ENCODE results near the gene SLC11A1. TPM values are rescaled to one million over a fixed set of nuclear protein-coding genes. Genes with fewer than 3 reads are reported as not detected.
A peak's percentile ranks its signal among the peaks of the same experiment; 100 is the strongest.

SLC11A1 gene
- total and polyA plus RNA-seq, 2 experiments from 2014 or later: 0.31 TPM; not detected in 1

DNA sequence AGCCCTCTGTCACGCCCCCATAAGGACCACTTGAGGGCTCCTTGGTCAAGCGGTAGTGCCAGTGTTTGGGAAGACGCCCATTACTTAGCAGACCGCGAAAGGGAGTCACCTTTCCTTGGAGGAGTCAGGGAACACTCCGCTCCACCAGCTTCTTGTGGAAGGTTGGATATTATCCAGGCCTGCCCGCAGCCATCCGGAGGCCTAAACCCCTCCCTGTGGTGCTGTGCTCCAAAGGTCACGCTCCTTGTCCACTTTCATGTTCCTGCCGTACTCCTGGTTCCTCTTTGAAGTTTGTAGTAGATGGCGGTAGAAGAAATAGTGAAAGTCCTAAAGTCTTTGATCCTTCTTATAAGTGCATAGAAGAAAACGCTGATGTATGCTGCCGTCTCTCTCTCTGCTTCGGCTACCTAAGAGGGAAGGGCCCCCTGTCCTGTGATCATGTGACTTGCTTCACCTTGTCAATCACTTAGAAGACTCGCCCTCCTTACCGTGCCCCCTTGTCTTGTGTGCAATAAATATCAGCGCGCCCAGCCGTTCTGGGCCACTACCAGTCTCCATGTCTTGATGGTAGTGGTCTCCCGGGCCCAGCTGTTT is 27.1 kb upstream of the SLC11A1 start:
- no peaks in the 10 kb centered on the region for H3K79me2 ChIP-seq (replicated peaks; ENCODE audit: insufficient read depth)
- peaks cover 20% of the 10 kb centered on the region for H3K9me3 Mint-ChIP-seq
- H3K27me3 ChIP-seq (ENCODE audit: insufficient read depth): no peaks in the 10 kb centered on the region
- no peak overlapping the region for H3K4me3 ChIP-seq
- H3K36me3 ChIP-seq (ENCODE audit: insufficient read depth): no peaks in the 10 kb centered on the region
- no peaks in the 10 kb centered on the region for H3K9me2 ChIP-seq (ENCODE audit: insufficient read depth)
- peaks cover 8% of the 10 kb centered on the region; the same call in 2 of the 3 replicates for H3K36me3 Mint-ChIP-seq (ENCODE audit: low read depth)
- H3K27me3 Mint-ChIP-seq (ENCODE audit: insufficient read depth, low read depth, poor library complexity): peaks cover 12% of the 10 kb centered on the region
- no peak overlapping the region for H3K27ac ChIP-seq (ENCODE audit: low read depth)
- no peaks in the 10 kb centered on the region for H4K20me1 ChIP-seq (replicated peaks; ENCODE audit: insufficient read depth)
- no peak overlapping the region for H3K4me3 Mint-ChIP-seq
- no peaks in the 10 kb centered on the region for H3K4me1 ChIP-seq (ENCODE audit: insufficient read depth)
- H3K4me2 ChIP-seq: no peak overlapping the region
- DNase-seq (ENCODE audit: low spot score) (no peak), ATAC-seq (no peak)
- H2AFZ ChIP-seq: no peak overlapping the region
- no peaks in the 10 kb centered on the region for H3F3A ChIP-seq (replicated peaks; ENCODE audit: low read depth)
- TF ChIP-seq CREB1 (CRISPR knock-in tag; IDR thresholded peaks at IDR 0.05; ENCODE audit: low read depth) (no peak), ZNF331 (CRISPR knock-in tag; IDR thresholded peaks at IDR 0.05; ENCODE audit: low read depth) (no peak)
- peaks cover 14% of the 10 kb centered on the region; the same call in 2 of the 3 replicates for H3K4me1 Mint-ChIP-seq
- H3K27ac Mint-ChIP-seq: no peak overlapping the region

DNA sequence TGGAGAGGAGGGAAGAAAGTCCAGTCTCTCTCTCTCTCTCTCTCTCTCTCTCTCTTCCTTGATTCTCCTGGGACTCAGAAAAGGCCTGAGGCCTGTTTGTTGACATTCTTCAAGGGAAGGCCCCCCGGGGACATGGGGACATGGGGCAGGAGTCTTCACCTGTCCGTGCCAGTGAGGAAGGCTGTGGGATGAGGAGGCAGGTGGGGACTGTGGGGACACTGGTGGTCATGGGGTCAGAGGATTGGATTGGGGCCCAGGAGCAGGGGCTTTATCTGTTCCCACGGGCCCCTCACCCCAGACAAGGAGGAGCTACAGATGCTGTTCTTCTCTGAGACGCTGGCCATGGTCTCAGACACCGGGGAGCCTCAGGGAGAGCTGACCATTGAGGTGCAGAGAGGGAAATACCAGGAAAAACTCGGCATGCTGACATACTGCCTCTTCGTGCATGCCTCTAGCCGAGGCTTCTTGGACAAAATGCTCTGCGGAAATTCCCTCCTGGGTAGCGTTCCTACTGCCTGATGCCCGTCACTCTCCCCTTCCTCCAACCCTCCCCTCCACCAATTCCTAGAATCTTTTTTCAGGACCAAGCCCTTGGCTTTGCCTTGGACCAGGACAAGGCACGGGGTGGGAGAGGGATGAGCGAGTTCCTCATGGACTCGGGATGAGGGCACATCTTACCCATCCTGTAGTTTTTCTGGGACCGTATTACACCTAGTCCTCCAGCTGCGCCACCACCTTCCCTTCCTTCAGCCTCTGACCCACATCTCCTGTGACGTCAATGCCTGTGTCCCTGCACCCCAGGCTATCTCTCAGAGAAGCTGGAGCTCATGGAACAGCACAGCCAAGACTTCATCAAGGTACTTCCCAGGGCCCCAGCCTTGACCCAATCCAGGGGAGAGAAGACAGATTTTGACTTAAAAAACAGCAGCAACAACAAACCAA is 24.6 kb upstream of the SLC11A1 start:
- Histone ChIP-seq H3K4me2 (no peak overlapping the region), H3K27me3 (ENCODE audit: insufficient read depth) (no peaks in the 10 kb centered on the region), H3F3A (replicated peaks; ENCODE audit: low read depth) (no peaks in the 10 kb centered on the region), H3K27ac (ENCODE audit: low read depth) (no peak overlapping the region), H3K4me1 (ENCODE audit: insufficient read depth) (no peaks in the 10 kb centered on the region), H3K79me2 (replicated peaks; ENCODE audit: insufficient read depth) (no peaks in the 10 kb centered on the region), H3K4me3 (no peak overlapping the region), H4K20me1 (replicated peaks; ENCODE audit: insufficient read depth) (no peaks in the 10 kb centered on the region), H3K9me2 (ENCODE audit: insufficient read depth) (no peaks in the 10 kb centered on the region), H3K36me3 (ENCODE audit: insufficient read depth) (no peaks in the 10 kb centered on the region), H2AFZ (peak overlapping the region; percentile 53)
- no peak overlapping the region for H3K27ac Mint-ChIP-seq
- no peak overlapping the region; the same call in 2 of the 3 replicates for H3K4me3 Mint-ChIP-seq
- DNase-seq (ENCODE audit: low spot score) (no peak), ATAC-seq (peak; percentile 21)
- H3K9me3 Mint-ChIP-seq: peaks cover 3% of the 10 kb centered on the region; the same call in 1 of the 3 replicates
- H3K4me1 Mint-ChIP-seq: peaks cover 14% of the 10 kb centered on the region; the same call in 2 of the 3 replicates
- peaks cover 18% of the 10 kb centered on the region for H3K27me3 Mint-ChIP-seq (ENCODE audit: insufficient read depth, low read depth, poor library complexity)
- no peaks in the 10 kb centered on the region for H3K36me3 Mint-ChIP-seq (ENCODE audit: low read depth)
- TF ChIP-seq, protein P1, sequence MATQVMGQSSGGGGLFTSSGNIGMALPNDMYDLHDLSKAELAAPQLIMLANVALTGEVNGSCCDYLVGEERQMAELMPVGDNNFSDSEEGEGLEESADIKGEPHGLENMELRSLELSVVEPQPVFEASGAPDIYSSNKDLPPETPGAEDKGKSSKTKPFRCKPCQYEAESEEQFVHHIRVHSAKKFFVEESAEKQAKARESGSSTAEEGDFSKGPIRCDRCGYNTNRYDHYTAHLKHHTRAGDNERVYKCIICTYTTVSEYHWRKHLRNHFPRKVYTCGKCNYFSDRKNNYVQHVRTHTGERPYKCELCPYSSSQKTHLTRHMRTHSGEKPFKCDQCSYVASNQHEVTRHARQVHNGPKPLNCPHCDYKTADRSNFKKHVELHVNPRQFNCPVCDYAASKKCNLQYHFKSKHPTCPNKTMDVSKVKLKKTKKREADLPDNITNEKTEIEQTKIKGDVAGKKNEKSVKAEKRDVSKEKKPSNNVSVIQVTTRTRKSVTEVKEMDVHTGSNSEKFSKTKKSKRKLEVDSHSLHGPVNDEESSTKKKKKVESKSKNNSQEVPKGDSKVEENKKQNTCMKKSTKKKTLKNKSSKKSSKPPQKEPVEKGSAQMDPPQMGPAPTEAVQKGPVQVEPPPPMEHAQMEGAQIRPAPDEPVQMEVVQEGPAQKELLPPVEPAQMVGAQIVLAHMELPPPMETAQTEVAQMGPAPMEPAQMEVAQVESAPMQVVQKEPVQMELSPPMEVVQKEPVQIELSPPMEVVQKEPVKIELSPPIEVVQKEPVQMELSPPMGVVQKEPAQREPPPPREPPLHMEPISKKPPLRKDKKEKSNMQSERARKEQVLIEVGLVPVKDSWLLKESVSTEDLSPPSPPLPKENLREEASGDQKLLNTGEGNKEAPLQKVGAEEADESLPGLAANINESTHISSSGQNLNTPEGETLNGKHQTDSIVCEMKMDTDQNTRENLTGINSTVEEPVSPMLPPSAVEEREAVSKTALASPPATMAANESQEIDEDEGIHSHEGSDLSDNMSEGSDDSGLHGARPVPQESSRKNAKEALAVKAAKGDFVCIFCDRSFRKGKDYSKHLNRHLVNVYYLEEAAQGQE (IDR thresholded peaks at IDR 0.05; ENCODE audit: unreplicated experiment): no peak
- TF ChIP-seq NANOG (IDR thresholded peaks at IDR 0.05; ENCODE audit: borderline replicate concordance) (no peak), JUNB (IDR thresholded peaks at IDR 0.05; ENCODE audit: unreplicated experiment) (no peak), CREB1 (CRISPR knock-in tag; IDR thresholded peaks at IDR 0.05; ENCODE audit: low read depth) (no peak), EZH2phosphoT487 (IDR thresholded peaks at IDR 0.05; ENCODE audit: unreplicated experiment) (no peak), EZH2 (IDR thresholded peaks at IDR 0.05; ENCODE audit: low read depth, unreplicated experiment) (no peak), CTCF (conservative IDR thresholded peaks at IDR 0.05; ENCODE audit: low read depth in 2 of 2) (no peak), ETS1 (IDR thresholded peaks at IDR 0.05) (no peak), ZNF114 (CRISPR knock-in tag; IDR thresholded peaks at IDR 0.05) (no peak)

All from GM23338 (cell line).